Stimulated activated CD8-positive, alpha-beta memory T cell treated with anti-CD3 and anti-CD28 coated beads, Interleukin-4, amount 100 ng/mL, for 24 hours (primary cell): ENCODE data around the gene LLGL1.

ENCODE experiments used
- DNase-seq: peaks from one replicate; pipeline ENCODE4 v3.0.0-alpha.2; 2020; ENCODE audit warnings: low read depth

The LLGL1 gene

DNA sequence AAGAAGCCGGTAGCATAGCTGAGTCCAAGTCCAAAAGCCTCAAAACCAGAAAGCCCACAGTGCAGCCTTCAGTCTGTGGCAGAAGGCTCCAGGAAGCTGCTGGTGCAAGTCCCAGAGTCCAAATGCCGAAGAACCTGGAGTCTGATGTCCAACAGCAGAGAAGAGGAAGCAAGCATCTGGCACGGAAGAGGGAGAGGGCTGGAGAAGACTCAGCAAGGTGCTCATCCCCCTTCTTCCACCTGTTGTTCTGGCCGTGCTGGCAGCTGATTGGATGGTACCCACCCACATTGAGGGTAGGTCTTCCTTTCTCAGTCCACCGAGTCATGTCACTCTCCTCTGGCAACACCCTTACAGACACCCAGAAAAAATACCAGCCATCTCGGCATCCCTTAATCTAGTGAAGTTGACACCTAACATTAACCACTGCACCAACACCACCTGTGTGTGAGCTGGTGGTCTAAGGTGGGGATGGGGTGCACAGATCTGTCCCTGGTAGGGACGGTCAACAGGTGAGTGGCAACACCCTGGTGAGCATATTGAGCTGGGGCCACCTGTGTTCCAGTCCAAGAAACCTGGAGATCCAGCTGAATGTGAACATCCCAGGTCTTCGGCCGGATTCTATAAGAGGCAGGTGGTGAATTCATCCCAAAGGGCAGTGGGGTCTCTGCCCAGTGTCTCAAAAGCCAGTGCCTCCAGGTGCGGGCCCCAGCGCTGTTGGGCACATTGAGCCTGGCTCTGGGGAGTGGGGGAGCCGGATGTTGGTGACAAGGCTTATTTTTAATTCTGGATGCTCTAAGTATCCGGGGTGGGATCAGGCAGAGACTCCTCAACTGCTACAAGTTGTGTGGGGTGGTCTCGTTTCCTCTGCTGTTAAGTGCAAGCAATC, 44.9 kb downstream of the LLGL1 start:
- DNase-seq, result no peak

DNA sequence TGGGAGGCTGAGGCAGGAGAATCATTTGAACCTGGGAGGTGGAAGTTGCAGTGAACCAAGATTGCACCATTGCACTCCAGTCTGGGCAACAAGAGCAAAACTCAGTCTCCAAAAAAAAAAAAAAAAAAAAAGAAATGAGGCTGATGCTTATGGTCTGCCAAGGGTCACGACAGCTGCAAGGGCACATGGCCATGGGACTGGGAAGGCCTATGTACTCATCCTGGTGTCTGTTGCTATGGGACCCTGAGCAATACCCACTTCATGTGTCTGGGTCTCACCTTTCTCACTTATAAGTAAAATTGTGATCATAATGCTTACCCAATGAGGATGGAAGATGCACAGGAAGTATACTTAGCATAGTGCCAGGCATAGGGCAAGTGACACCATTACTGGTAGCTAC, 51.6 kb downstream of the LLGL1 start:
- no peak for DNase-seq

DNA sequence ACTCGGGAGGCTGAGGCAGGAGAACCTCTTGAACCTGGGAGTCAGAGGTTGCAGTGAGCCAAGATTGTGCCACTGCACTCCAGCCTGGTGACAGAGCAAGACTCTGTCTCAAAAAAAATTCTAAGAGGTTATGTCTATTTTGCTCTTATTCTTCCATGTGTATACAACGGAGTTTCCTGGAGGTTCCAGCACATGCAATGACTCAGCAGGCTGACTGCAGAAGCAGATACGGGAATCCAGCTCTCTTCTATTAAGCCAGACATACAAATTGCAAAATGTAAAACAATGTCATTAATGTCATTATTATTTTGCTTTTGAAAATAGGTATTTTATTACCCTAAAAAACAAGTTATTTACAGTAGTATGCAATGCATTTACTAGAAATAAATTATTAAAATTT, 53.4 kb downstream of the LLGL1 start:
- no peak for DNase-seq

DNA sequence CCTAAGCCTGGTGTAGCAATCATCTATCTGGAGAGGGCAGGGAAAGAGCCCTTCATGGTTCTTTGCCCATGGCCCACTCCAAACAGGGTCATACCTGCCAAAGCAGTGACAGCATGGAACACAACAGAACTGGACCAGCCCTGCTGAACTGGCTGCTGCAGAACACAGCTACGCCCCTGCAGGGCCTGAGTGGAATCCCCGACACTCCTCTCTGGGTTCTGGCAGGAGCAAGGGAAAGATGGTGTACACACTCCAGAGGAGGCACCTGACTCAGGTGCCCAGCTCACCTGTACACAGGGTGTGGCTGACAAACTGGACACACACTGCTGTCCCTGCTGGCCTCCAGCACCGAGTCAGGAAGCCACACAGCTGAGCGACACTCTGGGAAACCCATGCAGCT, 54.8 kb downstream of the LLGL1 start:
- DNase-seq, result no peak

DNA sequence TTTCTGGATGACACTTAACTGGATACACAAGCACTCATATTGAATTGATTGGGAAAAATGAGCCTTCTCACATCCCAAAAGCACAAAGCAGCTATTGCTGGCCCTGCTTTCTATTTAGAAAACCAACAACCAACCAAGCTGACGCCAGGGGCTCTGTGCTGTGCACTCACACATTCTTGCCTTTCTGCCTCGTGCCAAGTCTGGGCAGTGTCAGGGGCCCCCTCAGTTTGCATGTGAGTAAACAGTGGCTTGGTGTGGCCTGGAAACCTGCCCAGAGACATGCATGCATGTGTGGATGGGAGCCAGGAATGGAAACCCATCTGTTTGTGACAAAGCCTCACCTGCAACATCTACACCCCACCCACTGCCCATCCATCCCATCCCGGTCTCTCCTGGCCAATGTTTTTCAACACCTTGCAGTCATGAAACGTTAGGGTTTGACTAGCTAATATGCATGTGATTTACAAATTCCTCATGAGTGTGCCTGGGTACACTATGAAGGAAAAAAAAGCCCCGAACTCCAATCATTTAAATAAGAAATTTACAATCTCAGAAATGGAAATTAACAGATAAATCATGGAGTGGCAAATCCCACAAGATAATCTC, 55.4 kb downstream of the LLGL1 start:
- DNase-seq, result no peak

DNA sequence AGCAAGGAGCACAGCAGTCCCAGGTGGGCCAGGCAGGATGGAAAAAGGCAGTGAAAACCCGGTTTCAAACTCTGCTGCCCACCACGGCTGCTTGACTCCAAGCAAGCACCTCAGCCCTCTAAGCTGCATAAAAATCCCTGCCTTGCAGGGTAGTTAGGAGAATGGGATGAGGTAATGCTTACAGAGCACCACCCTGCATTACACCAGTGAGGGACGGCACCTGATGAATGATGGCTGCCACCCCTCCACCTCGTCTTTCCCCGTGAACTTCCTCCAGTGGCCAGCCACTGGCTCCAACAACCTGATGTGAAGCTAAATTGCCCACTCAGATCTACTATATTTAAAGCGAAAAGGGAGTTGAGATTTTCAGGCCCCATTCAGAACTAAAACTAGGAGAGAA, 56.4 kb downstream of the LLGL1 start:
- no peak for DNase-seq

DNA sequence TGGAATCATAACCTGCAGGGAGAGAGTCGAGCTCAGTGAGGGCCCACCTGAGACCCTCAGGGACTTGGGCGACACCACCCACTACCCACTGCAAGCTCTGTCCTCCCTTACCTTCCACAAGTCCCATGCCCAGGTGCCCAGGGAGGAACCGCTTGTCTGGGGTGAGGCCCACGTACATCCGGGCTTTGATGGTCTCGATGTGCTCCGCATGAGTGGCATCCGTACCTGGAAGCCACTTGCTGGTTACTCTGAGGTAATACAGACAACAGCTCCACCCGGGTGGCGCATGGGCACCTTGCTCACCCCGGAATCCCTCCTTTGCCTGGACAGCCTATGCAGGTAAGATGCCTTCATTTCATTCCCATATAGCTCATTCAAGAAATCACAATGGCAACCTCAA, 59.9 kb downstream of the LLGL1 start:
- DNase-seq, result no peak

DNA sequence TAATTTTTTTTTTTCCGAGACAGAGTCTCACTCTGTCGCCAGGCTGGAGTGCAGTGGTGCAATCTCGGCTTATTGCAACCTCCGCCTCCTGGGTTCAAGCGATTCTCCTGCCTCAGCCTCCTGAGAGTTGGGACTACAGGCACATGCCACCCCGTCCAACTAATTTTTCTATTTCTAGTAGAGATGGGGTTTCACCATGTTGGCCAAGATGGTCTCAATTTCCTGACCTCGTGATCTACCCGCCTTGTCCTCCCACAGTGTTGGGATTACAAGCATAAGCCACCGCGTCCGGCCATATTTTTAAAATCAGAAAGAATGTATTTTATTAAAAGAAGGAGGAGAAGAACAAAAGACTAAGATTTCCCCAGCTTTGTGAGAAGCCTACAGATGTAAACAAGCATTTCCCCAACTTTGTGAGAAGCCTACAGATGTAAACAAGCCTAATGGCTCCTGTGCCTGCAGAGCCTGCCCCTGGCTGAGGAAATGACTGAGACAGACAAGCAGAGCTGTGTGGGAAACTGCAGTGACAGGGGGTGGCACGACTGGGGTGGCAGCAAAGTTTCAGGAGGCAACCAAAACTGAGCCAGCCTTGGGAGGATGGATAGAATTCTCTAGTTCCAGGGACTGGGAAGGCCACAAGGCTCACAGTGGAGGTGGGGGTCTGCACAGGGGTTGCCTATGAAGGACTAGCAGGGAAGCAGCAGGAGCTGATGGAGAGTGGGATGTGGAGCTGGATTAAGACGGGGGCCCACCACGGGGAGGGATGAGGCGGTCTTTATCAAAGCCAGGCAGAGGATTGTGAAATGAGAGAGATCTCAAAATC, 66.5 kb downstream of the LLGL1 start:
- no peak for DNase-seq
